Effector memory CD4-positive, alpha-beta T cell (primary cell): ENCODE measurements around the gene UBE2G1.

Experiments used
- DNase-seq, 3 donors: peaks; one replicate each; pipeline ENCODE4 v3.0.0-alpha.2; 2020
- H3K27ac ChIP-seq: 2 replicates; pipeline ENCODE4 v1.7.0; 2013; ENCODE audit warnings: mild to moderate bottlenecking, low read length, moderate library complexity; ENCODE audit not compliant: insufficient read depth, poor library complexity, severe bottlenecking
- H3K27me3 ChIP-seq: replicated peaks from 2 replicates; pipeline ENCODE4 v1.7.0; 2013; ENCODE audit warnings: mild to moderate bottlenecking, low read length; ENCODE audit not compliant: insufficient read depth, control insufficient read depth, poor library complexity, severe bottlenecking
- H3K36me3 ChIP-seq: 2 replicates; pipeline ENCODE4 v1.7.0; 2013; ENCODE audit warnings: mild to moderate bottlenecking, low read length, moderate library complexity; ENCODE audit not compliant: control insufficient read depth, insufficient read depth
- H3K4me1 ChIP-seq: 2 replicates; pipeline ENCODE4 v1.7.0; 2013; ENCODE audit warnings: low read length, mild to moderate bottlenecking; ENCODE audit not compliant: control insufficient read depth, insufficient read depth, poor library complexity, severe bottlenecking
- H3K4me3 ChIP-seq: 2 replicates; pipeline ENCODE4 v1.7.0; 2013; ENCODE audit warnings: low read length, low read depth, mild to moderate bottlenecking; ENCODE audit not compliant: insufficient read depth, poor library complexity, severe bottlenecking
- H3K9me3 ChIP-seq: 2 replicates; pipeline ENCODE4 v1.7.0; 2013; ENCODE audit warnings: mild to moderate bottlenecking, low read length, moderate library complexity; ENCODE audit not compliant: control insufficient read depth

The UBE2G1 gene

GRCh38 chr17:4324463-4324862 lies 42.0 kb downstream of the UBE2G1 start:
- no peak overlapping the region for H3K27ac ChIP-seq
- peaks cover 2% of the 10 kb centered on the region for H3K36me3 ChIP-seq
- no peaks in the 10 kb centered on the region for H3K4me1 ChIP-seq
- H3K4me3 ChIP-seq = no peak overlapping the region
- H3K9me3 ChIP-seq = no peaks in the 10 kb centered on the region
- DNase-seq = no peak
- no peaks in the 10 kb centered on the region for H3K27me3 ChIP-seq

- Histone ChIP-seq H3K9me3 (no peaks in the 10 kb centered on the region), H3K36me3 (no peaks in the 10 kb centered on the region), H3K27me3 (no peaks in the 10 kb centered on the region), H3K4me3 (no peak overlapping the region), H3K4me1 (no peaks in the 10 kb centered on the region), H3K27ac (no peak overlapping the region)
- DNase-seq = no peak
Observed at GRCh38 chr17:4319221-4319620, 47.3 kb downstream of the UBE2G1 start.

- Histone ChIP-seq H3K36me3 (no peaks in the 10 kb centered on the region), H3K27ac (no peak overlapping the region), H3K27me3 (no peaks in the 10 kb centered on the region), H3K9me3 (no peaks in the 10 kb centered on the region), H3K4me1 (no peaks in the 10 kb centered on the region), H3K4me3 (no peak overlapping the region)
- DNase-seq = no peak
Observed at GRCh38 chr17:4318596-4318995, 47.9 kb downstream of the UBE2G1 start.

GRCh38 chr17:4318186-4318585 lies 48.3 kb downstream of the UBE2G1 start:
- H3K27ac ChIP-seq = no peak overlapping the region
- H3K36me3 ChIP-seq = no peaks in the 10 kb centered on the region
- no peaks in the 10 kb centered on the region for H3K27me3 ChIP-seq
- no peaks in the 10 kb centered on the region for H3K4me1 ChIP-seq
- H3K9me3 ChIP-seq = no peaks in the 10 kb centered on the region
- no peak for DNase-seq
- no peak overlapping the region for H3K4me3 ChIP-seq

- no peak overlapping the region for H3K27ac ChIP-seq
Observed at GRCh38 chr17:4317610-4318009, 48.9 kb downstream of the UBE2G1 start.

GRCh38 chr17:4316648-4317047 lies 49.8 kb downstream of the UBE2G1 start:
- Histone ChIP-seq H3K9me3 (no peaks in the 10 kb centered on the region), H3K4me1 (no peaks in the 10 kb centered on the region), H3K27ac (no peak overlapping the region), H3K36me3 (no peaks in the 10 kb centered on the region), H3K27me3 (no peaks in the 10 kb centered on the region), H3K4me3 (no peak overlapping the region)
- DNase-seq = no peak

More at GRCh38 chr17:4317610-4318009, 48.9 kb downstream of the UBE2G1 start:
- no peak for DNase-seq
- no peaks in the 10 kb centered on the region for H3K27me3 ChIP-seq
- H3K9me3 ChIP-seq = no peaks in the 10 kb centered on the region
- H3K4me1 ChIP-seq = no peaks in the 10 kb centered on the region
- H3K36me3 ChIP-seq = no peaks in the 10 kb centered on the region
- H3K4me3 ChIP-seq = no peak overlapping the region

- Histone ChIP-seq H3K36me3 (no peaks in the 10 kb centered on the region), H3K4me1 (peaks cover 7% of the 10 kb centered on the region), H3K9me3 (no peaks in the 10 kb centered on the region), H3K4me3 (no peak overlapping the region), H3K27ac (no peak overlapping the region), H3K27me3 (no peaks in the 10 kb centered on the region)
- DNase-seq = no peak
Observed at GRCh38 chr17:4314618-4315017, 51.9 kb downstream of the UBE2G1 start.

GRCh38 chr17:4314179-4314578 lies 52.3 kb downstream of the UBE2G1 start:
- no peaks in the 10 kb centered on the region for H3K9me3 ChIP-seq
- no peak overlapping the region for H3K27ac ChIP-seq
- DNase-seq = no peak
- no peak overlapping the region for H3K4me3 ChIP-seq
- H3K4me1 ChIP-seq = peaks cover 7% of the 10 kb centered on the region
- H3K36me3 ChIP-seq = no peaks in the 10 kb centered on the region
- H3K27me3 ChIP-seq = no peaks in the 10 kb centered on the region

GRCh38 chr17:4313221-4314114 lies 53.0 kb downstream of the UBE2G1 start:
- H3K27ac ChIP-seq = no peak overlapping the region
- H3K4me1 ChIP-seq = peaks cover 11% of the 10 kb centered on the region
- H3K4me3 ChIP-seq = no peak overlapping the region

GRCh38 chr17:4310354-4311060 lies 56.0 kb downstream of the UBE2G1 start:
- no peak overlapping the region for H3K4me3 ChIP-seq
- H3K27ac ChIP-seq = no peak overlapping the region
- no peaks in the 10 kb centered on the region for H3K9me3 ChIP-seq
- H3K4me1 ChIP-seq = peaks cover 11% of the 10 kb centered on the region
- DNase-seq = no peak
- peaks cover 4% of the 10 kb centered on the region for H3K36me3 ChIP-seq
- H3K27me3 ChIP-seq = no peaks in the 10 kb centered on the region

More at GRCh38 chr17:4313221-4314114, 53.0 kb downstream of the UBE2G1 start:
- Histone ChIP-seq H3K36me3 (no peaks in the 10 kb centered on the region), H3K27me3 (no peaks in the 10 kb centered on the region), H3K9me3 (no peaks in the 10 kb centered on the region)
- no peak for DNase-seq
